Activated CD8-positive, alpha-beta memory T cell treated with anti-CD3 and anti-CD28 coated beads, Interleukin-2, amount 10 ng/mL, durations not matched to agents 7 days and 5 days (primary cell): Measurements from ENCODE around the gene EID2. TPM values are rescaled to one million over a fixed set of nuclear protein-coding genes. Genes with fewer than 3 reads are reported as not detected.

Source experiments
- ATAC-seq: fragments of 150-1000 bp; cut with Tn5 transposase; one replicate; pipeline ENCODE4 v1.10.0; 2021; ENCODE audit warnings: moderate library complexity
- CTCF ChIA-PET: fragments of 350-600 bp; sonication (Branson Sonifier 250); formaldehyde crosslinking; loops from one replicate; lab custom pipeline; 2021; ENCODE audit warnings: antibody characterized with exemption; lab: Charles Lee
- DNase-seq: peaks from one replicate; pipeline ENCODE4 v3.0.0-alpha.2; 2020
- H3K27ac Mint-ChIP-seq: one replicate; pipeline ENCODE4 v1.8.0; 2021; ENCODE audit warnings: mild to moderate bottlenecking, mixed read lengths
- H3K27me3 Mint-ChIP-seq: one replicate; pipeline ENCODE4 v1.8.0; 2021; ENCODE audit warnings: mixed read lengths
- H3K36me3 Mint-ChIP-seq: one replicate; pipeline ENCODE4 v1.8.0; 2021; ENCODE audit warnings: mild to moderate bottlenecking, mixed read lengths
- H3K4me1 Mint-ChIP-seq: one replicate; pipeline ENCODE4 v1.8.0; 2021; ENCODE audit warnings: mixed read lengths
- H3K4me3 Mint-ChIP-seq: one replicate; pipeline ENCODE4 v1.8.0; 2021; ENCODE audit warnings: mild to moderate bottlenecking, moderate library complexity, mixed read lengths
- H3K9me3 Mint-ChIP-seq: one replicate; pipeline ENCODE4 v1.8.0; 2022; ENCODE audit warnings: low read depth, mixed read lengths
- total RNA-seq, 2 experiments: library from RNA; stranded (reverse); gene quantifications; one replicate each; pipeline ENCODE4 v1.2.3, GENCODE V29; 2021

EID2 gene
- total RNA-seq, 2 experiments from 2014 or later = 15.1 to 16.3 TPM

GRCh38 chr19:39531834-39532232 is 8.1 kb downstream of the EID2 start:
- CTCF ChIA-PET = interaction anchor here (0.8 to 4.7 kb wide), 19 partner anchors 10 to 410 kb away, joined by 3 to 59 read pairs (median 7); partner anchors contain the start of genes PAK4, RPS16 and SUPT5H
- H3K27ac Mint-ChIP-seq = peak overlapping the region; percentile 87
- H3K4me3 Mint-ChIP-seq = peak overlapping the region; percentile 91
- no peaks in the 10 kb centered on the region for H3K27me3 Mint-ChIP-seq
- DNase-seq = no peak
- H3K9me3 Mint-ChIP-seq = no peaks in the 10 kb centered on the region
- ATAC-seq = no peak
- peaks cover 23% of the 10 kb centered on the region for H3K4me1 Mint-ChIP-seq
- H3K36me3 Mint-ChIP-seq = peaks cover 9% of the 10 kb centered on the region

DNA sequence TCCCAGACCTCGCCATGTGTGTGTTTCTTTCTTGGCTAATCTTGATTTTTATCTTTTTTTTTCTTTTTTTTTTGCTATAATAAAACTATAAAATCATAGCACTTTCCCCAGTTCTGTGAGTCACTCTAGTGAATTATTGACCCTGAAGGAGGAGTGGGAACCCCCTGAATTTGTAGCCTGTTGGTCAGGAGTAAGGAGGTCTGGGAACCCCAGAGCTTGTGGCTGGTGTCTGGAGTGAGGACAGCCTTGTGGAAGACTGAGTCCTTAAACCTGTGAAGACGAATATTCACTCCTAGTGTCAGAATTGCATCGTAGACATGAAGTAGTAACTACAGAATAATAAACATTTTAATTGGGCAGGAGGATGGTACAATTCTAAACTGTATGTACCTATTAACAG is 14.8 kb downstream of the EID2 start:
- DNase-seq (no peak), ATAC-seq (no peak)
- Mint-ChIP-seq H3K27me3 (no peaks in the 10 kb centered on the region), H3K36me3 (peaks cover 9% of the 10 kb centered on the region), H3K27ac (no peak overlapping the region), H3K4me1 (no peaks in the 10 kb centered on the region), H3K9me3 (no peaks in the 10 kb centered on the region), H3K4me3 (no peak overlapping the region)
- CTCF ChIA-PET = interaction anchor here (0.8 to 1.4 kb wide), 3 partner anchors 10 to 268 kb away, joined by 3 to 4 read pairs (median 3); no protein-coding TSS in a partner anchor

- H3K27me3 Mint-ChIP-seq = no peaks in the 10 kb centered on the region
- ATAC-seq (no peak), DNase-seq (no peak)
- no peaks in the 10 kb centered on the region for H3K4me1 Mint-ChIP-seq
- H3K27ac Mint-ChIP-seq = no peak overlapping the region
- CTCF ChIA-PET = interaction anchor here (1.4 kb wide), 1 partner anchor 9 kb away, joined by 4 read pairs; no protein-coding TSS in a partner anchor
- H3K9me3 Mint-ChIP-seq = no peaks in the 10 kb centered on the region
- no peak overlapping the region for H3K4me3 Mint-ChIP-seq
- peaks cover 9% of the 10 kb centered on the region for H3K36me3 Mint-ChIP-seq
Measured at GRCh38 chr19:39524495-39524894, 15.5 kb downstream of the EID2 start.

DNA sequence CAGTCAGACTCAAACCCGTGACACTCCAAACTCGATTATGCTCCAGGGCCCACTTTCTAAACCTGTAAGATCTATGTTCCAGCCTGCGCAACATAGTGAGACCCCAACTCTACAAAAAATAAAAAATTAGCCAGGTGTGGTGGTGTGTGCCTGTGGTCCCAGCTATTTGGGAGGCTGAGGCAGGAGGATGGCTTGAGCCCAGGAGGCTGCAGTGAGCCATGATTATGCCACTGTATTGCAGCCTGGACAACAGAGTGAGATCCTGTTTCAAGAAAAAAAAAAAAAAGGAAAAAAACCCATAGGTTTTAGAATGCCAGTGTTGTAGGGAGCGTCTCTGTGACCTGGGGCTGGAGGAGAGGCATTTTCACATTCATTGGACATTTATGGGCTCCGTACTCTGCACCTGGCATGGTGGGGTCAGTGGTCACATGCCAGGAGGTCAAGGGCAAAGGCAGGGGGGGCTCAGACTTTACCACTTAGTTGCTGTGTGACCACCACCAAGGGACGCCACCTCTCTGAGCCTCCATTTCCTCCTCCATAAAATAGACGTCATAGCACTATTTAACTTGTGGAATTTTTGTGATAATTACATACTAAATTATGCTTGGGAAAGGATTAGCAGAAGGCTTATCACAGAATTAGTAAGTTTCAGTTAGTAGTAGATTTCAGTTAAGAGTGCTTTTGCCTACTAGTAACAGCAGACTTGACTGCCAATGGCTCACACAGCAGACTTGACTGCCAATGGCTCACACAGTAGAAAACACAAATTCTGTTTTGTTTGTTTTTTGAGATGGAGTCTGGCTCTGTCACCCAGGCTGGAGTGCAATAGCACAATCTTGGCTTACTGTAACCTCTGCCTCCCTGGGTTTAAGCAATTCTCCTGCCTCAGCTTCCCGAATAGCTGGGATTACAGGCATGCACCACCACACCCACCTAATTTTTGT is 19.1 kb downstream of the EID2 start:
- Mint-ChIP-seq H3K4me1 (peaks cover 5% of the 10 kb centered on the region), H3K27ac (no peak overlapping the region), H3K27me3 (peaks cover 21% of the 10 kb centered on the region), H3K4me3 (no peak overlapping the region), H3K36me3 (peaks cover 4% of the 10 kb centered on the region), H3K9me3 (no peaks in the 10 kb centered on the region)
- DNase-seq (no peak), ATAC-seq (no peak)
- CTCF ChIA-PET = interaction anchor here (0.6 kb wide), 1 partner anchor 1387 kb away, joined by 4 read pairs; no protein-coding TSS in a partner anchor

- Mint-ChIP-seq H3K9me3 (no peaks in the 10 kb centered on the region), H3K36me3 (no peaks in the 10 kb centered on the region), H3K4me3 (no peak overlapping the region), H3K27ac (no peak overlapping the region), H3K27me3 (peaks cover 39% of the 10 kb centered on the region), H3K4me1 (peaks cover 10% of the 10 kb centered on the region)
- ATAC-seq = no peak
- no peak for DNase-seq
- CTCF ChIA-PET = interaction anchor here (2.1 to 2.3 kb wide), 2 partner anchors 14 to 16 kb away, joined by 8 read pairs; partner anchors contain the start of gene EID2B
Measured at GRCh38 chr19:39518975-39519374, 21.0 kb downstream of the EID2 start.

- Mint-ChIP-seq H3K36me3 (no peaks in the 10 kb centered on the region), H3K4me1 (peaks cover 10% of the 10 kb centered on the region), H3K9me3 (no peaks in the 10 kb centered on the region), H3K27ac (no peak overlapping the region), H3K27me3 (peaks cover 45% of the 10 kb centered on the region), H3K4me3 (no peak overlapping the region)
- CTCF ChIA-PET = interaction anchor here (1.2 to 2.3 kb wide), 3 partner anchors 9 to 15 kb away, joined by 4 to 8 read pairs (median 8); partner anchors contain the start of gene EID2B
- ATAC-seq (no peak), DNase-seq (no peak)
Measured at GRCh38 chr19:39518458-39518857, 21.5 kb downstream of the EID2 start.

DNA sequence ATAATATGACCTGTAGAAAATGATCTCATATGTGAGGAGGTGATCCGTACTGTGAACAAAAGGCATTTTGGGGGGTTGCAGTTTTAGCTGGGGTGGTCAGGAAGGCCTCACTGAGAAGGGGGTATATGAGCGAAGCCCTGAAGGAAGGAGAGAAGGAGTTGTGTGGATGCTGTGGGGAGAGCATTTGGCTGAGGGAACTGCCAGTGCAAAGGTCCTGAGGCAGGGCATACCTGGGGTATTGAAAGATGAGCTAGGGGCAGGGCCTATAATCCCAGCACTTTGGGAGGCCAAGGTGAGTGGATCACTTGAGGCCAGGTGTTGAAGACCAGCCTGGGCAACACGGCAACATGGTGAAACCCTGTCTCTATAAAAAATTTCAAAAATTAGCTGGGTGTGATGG is 22.5 kb downstream of the EID2 start:
- H3K9me3 Mint-ChIP-seq = no peaks in the 10 kb centered on the region
- H3K36me3 Mint-ChIP-seq = no peaks in the 10 kb centered on the region
- peaks cover 51% of the 10 kb centered on the region for H3K27me3 Mint-ChIP-seq
- ATAC-seq (no peak), DNase-seq (no peak)
- CTCF ChIA-PET = interaction anchor here (1.2 to 2.1 kb wide), 2 partner anchors 8 to 15 kb away, joined by 4 to 8 read pairs; partner anchors contain the start of gene EID2B
- no peak overlapping the region for H3K27ac Mint-ChIP-seq
- peaks cover 10% of the 10 kb centered on the region for H3K4me1 Mint-ChIP-seq
- no peak overlapping the region for H3K4me3 Mint-ChIP-seq

- Mint-ChIP-seq H3K27me3 (peaks cover 56% of the 10 kb centered on the region), H3K36me3 (no peaks in the 10 kb centered on the region), H3K4me3 (no peak overlapping the region), H3K9me3 (no peaks in the 10 kb centered on the region), H3K27ac (no peak overlapping the region), H3K4me1 (peaks cover 10% of the 10 kb centered on the region)
- DNase-seq = no peak
- no peak for ATAC-seq
- CTCF ChIA-PET = interaction anchor here (1.1 kb wide), 2 partner anchors 9 to 18 kb away, joined by 3 to 4 read pairs; no protein-coding TSS in a partner anchor
Measured at GRCh38 chr19:39516270-39516669, 23.7 kb downstream of the EID2 start.

DNA sequence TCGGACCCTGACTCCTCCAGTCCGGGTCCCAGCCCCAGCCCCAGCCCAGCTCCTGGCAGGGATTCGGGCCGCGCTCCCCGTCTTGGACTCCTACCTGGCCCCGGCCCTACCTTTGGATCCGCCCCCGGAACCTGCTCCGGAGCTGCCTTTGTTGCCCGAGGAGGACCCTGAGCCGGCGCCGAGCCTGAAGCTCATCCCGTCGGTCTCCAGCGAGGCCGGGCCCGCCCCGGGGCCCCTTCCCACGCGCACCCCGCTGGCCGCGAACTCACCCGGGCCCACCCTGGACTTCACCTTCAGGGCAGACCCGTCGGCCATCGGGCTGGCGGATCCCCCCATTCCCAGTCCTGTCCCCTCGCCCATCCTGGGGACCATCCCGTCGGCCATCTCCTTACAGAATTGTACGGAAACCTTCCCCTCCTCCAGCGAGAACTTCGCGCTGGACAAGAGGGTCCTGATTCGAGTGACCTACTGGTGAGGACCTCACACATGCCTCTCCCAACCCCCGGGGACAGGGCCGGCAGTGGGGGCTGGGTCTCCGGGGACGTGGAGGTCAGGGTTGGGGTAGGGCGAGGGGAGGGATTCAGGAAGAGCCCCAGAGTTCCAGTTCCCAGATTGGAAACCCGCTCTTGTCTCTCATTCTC is 24.3 kb downstream of the EID2 start:
- CTCF ChIA-PET = interaction anchor here (0.7 to 1.1 kb wide), 3 partner anchors 10 to 18 kb away, joined by 3 to 4 read pairs (median 3); partner anchors contain the start of gene EID2B
- Mint-ChIP-seq H3K4me1 (peaks cover 10% of the 10 kb centered on the region), H3K9me3 (no peaks in the 10 kb centered on the region), H3K27ac (no peak overlapping the region), H3K36me3 (no peaks in the 10 kb centered on the region), H3K27me3 (peaks cover 56% of the 10 kb centered on the region), H3K4me3 (peak overlapping the region; percentile 32)
- DNase-seq (no peak), ATAC-seq (no peak)

DNA sequence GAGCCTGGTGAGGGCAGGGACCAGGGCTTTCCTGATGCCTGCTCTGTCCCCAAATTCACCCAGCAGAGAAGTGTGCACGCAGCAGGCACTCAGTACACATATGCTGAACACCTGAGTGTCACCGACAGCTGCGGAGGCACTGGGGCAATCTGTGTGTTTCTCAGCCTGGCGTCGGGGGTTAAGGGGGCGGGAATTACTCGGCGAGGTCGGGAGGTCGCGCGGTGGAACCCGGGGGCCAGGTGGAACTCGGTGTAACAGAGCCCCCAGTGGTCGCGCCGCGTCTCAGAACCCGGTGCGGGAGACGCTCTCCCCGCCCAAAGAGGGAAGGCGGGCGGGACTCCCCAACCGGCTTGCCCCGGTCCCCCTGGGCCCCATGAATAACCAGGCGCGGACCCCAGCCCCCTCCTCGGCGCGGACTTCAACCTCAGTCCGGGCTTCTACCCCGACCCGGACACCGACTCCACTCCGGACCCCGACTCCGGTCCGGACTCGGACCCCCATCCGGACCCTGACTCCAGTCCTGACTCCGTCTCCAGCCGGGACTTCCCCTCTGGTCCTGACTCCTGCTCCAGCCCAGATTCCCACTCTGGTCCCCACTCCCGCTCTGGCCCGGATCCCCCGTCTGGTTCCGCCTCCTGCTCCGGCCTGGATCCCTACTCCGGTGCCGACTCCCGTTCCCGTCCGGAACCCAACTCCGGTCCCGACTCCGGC is 25.0 kb downstream of the EID2 start, which contains the start of gene SELENOV:
Gene SELENOV (plus strand): TSS at position 300 of the 711 bp plus-strand sequence. CDS start 74 bp downstream, at position 374.
- peaks cover 58% of the 10 kb centered on the region for H3K27me3 Mint-ChIP-seq
- no peaks in the 10 kb centered on the region for H3K9me3 Mint-ChIP-seq
- no peaks in the 10 kb centered on the region for H3K36me3 Mint-ChIP-seq
- peaks cover 13% of the 10 kb centered on the region for H3K4me1 Mint-ChIP-seq
- CTCF ChIA-PET = interaction anchor here (0.7 to 1.7 kb wide), 6 partner anchors 10 to 18 kb away, joined by 3 to 7 read pairs (median 3); partner anchors contain the start of genes DLL3 and EID2B
- no peak within 1 kb of the TSS for H3K27ac Mint-ChIP-seq
- H3K4me3 Mint-ChIP-seq = peak within 1 kb of the TSS; percentile 32
- DNase-seq = no peak
- ATAC-seq = peak; percentile 39

GRCh38 chr19:39512988-39513387 is 27.0 kb downstream of the EID2 start:
- H3K9me3 Mint-ChIP-seq = no peaks in the 10 kb centered on the region
- H3K36me3 Mint-ChIP-seq = no peaks in the 10 kb centered on the region
- peaks cover 63% of the 10 kb centered on the region for H3K27me3 Mint-ChIP-seq
- CTCF ChIA-PET = interaction anchor here (1.1 to 1.7 kb wide), 2 partner anchors 15 to 28 kb away, joined by 3 to 4 read pairs; partner anchors contain the start of gene DLL3
- ATAC-seq (no peak), DNase-seq (no peak)
- no peak overlapping the region for H3K27ac Mint-ChIP-seq
- no peak overlapping the region for H3K4me3 Mint-ChIP-seq
- peaks cover 14% of the 10 kb centered on the region for H3K4me1 Mint-ChIP-seq

- H3K4me3 Mint-ChIP-seq = no peak overlapping the region
- H3K27ac Mint-ChIP-seq = no peak overlapping the region
- no peaks in the 10 kb centered on the region for H3K9me3 Mint-ChIP-seq
- no peaks in the 10 kb centered on the region for H3K36me3 Mint-ChIP-seq
- peaks cover 60% of the 10 kb centered on the region for H3K27me3 Mint-ChIP-seq
- CTCF ChIA-PET = interaction anchor here (0.7 to 2.7 kb wide), 4 partner anchors 9 to 284 kb away, joined by 3 to 11 read pairs (median 4); partner anchors contain the start of gene EID2B
- DNase-seq = no peak
- peaks cover 17% of the 10 kb centered on the region for H3K4me1 Mint-ChIP-seq
- no peak for ATAC-seq
Measured at GRCh38 chr19:39509233-39509632, 30.7 kb downstream of the EID2 start.
